Tibial nerve (tissue), 4 donors: ENCODE data around the gene METTL25B. TPM values are rescaled to one million over a fixed set of nuclear protein-coding genes. Genes with fewer than 3 reads are reported as not detected.

Experiments
- DNase-seq, 2 donors: peaks; one replicate each; pipeline ENCODE4 v3.0.0-alpha.2; 2019; ENCODE audit warnings: low spot score in 2 of 2
- H3K27ac ChIP-seq, 4 donors: fragments of 200-600 bp; sonication (generic) in 3 of 4; one replicate each; pipeline ENCODE4 v1.5.1; 2017 to 2019; ENCODE audit warnings: mild to moderate bottlenecking in 1 of 4
- H3K27me3 ChIP-seq, 2 donors: fragments of 200-600 bp; sonication (generic) in 1 of 2; one replicate each; pipeline versions ENCODE4 v1.5.1 to v1.6.0; 2017 to 2019
- H3K36me3 ChIP-seq, 3 donors: fragments of 200-600 bp; sonication (generic); one replicate each; pipeline ENCODE4 v1.5.1; 2018 to 2019
- H3K4me1 ChIP-seq, 4 donors: fragments of 200-600 bp; sonication (generic) in 3 of 4; one replicate each; pipeline ENCODE4 v1.5.1; 2017 to 2019
- H3K4me3 ChIP-seq, 4 donors: fragments of 200-600 bp; sonication (generic) in 3 of 4; one replicate each; pipeline ENCODE4 v1.5.1; 2017 to 2019; ENCODE audit warnings: mild to moderate bottlenecking in 1 of 4, moderate library complexity in 1 of 4
- H3K9me3 ChIP-seq, 4 donors: fragments of 200-600 bp; sonication (generic) in 3 of 4; one replicate each; pipeline ENCODE4 v1.5.1; 2017 to 2019
- EP300 ChIP-seq, 2 donors: sonication (generic); formaldehyde crosslinking; IDR thresholded peaks; one replicate each; pipeline ENCODE4 v1.6.1; 2017; ENCODE audit warnings: antibody characterized with exemption in 2 of 2, mild to moderate bottlenecking in 1 of 2
- POLR2A ChIP-seq, 2 donors: fragments of 450-650 bp; IDR thresholded peaks; one replicate each; pipeline ENCODE4 v1.6.1; 2017; ENCODE audit warnings: antibody characterized with exemption in 2 of 2, mild to moderate bottlenecking in 2 of 2, moderate library complexity in 2 of 2
- WGBS, 2 donors: methylation state at CpG; one replicate each; pipeline ENCODE4 v1.1.5; 2018; 5-methylcytosine and 5-hydroxymethylcytosine counted together
- total RNA-seq, 4 donors: library from RNA; depleted of rRNA; stranded (reverse); fragments of >200 nt; gene quantifications; one replicate each; pipeline ENCODE4 v1.1.0, GENCODE V29; 2016
- TF ChIP-seq, protein P1 (sequence below), 5 experiments: fragments of 200-600 bp in 3 of 5; fragments of 450-650 bp in 2 of 5; sonication (generic) in 3 of 5; IDR thresholded peaks; one replicate each; pipeline ENCODE4 v1.5.1; 2016 to 2019; ENCODE audit warnings: antibody characterized with exemption in 5 of 5, mild to moderate bottlenecking in 3 of 5, moderate library complexity in 2 of 5

Gene METTL25B
- total RNA-seq, 4 donors from 2014 or later = 36.5 to 50.1 (median 46.0) TPM

DNA sequence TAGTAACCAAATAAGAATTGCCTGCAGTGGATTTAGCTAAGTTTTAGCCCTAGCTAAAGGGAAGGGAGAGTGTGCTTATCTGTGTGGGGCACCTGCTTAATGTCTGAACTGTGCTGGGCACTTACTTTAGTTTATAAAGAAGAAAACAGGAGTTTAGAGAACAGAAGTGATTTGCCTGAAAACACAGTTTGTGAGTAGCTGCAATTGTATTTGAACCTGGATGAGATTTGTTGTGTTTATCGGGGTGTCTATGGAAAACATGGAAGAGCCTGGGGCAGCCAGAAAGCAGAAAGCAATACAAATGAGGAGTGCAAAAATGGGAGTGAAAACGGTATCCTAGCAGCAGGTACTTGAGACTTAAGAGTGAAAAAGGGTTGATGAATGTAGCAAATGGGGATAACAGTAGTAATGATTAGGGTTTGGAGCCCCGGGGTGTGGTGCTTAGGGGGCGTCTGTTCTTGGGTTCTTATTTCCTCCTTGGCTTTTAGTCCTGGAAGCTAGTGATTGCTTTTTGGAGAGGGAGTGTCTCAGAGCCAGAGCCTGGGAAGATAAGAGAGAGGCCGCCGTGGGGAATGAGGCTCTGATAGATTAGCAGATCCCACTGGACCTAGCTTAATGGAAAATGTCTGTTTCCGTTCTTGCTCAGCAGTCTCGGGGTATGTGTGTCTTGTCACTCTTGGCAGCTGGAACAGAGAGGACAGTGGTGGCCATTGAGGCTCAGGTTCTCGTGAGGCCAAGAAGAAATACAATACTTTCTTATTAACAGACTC lies 44.6 kb downstream of the METTL25B start:
- H3K27me3 ChIP-seq = no peaks in the 10 kb centered on the region
- H3K9me3 ChIP-seq = no peaks in the 10 kb centered on the region
- H3K36me3 ChIP-seq = peaks cover 0 to 10% (median 0%) of the 10 kb centered on the region in 3 donors
- no peak for TF ChIP-seq EP300 (IDR thresholded peaks at IDR 0.05)
- TF ChIP-seq, protein P1, sequence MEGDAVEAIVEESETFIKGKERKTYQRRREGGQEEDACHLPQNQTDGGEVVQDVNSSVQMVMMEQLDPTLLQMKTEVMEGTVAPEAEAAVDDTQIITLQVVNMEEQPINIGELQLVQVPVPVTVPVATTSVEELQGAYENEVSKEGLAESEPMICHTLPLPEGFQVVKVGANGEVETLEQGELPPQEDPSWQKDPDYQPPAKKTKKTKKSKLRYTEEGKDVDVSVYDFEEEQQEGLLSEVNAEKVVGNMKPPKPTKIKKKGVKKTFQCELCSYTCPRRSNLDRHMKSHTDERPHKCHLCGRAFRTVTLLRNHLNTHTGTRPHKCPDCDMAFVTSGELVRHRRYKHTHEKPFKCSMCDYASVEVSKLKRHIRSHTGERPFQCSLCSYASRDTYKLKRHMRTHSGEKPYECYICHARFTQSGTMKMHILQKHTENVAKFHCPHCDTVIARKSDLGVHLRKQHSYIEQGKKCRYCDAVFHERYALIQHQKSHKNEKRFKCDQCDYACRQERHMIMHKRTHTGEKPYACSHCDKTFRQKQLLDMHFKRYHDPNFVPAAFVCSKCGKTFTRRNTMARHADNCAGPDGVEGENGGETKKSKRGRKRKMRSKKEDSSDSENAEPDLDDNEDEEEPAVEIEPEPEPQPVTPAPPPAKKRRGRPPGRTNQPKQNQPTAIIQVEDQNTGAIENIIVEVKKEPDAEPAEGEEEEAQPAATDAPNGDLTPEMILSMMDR (IDR thresholded peaks at IDR 0.05) = no peak
- no peak for TF ChIP-seq POLR2A (IDR thresholded peaks at IDR 0.05)
- no peak for DNase-seq
- H3K4me1 ChIP-seq = peaks cover 0 to 78% (median 39%) of the 10 kb centered on the region in 4 donors
- H3K27ac ChIP-seq = peak overlapping the region in 1 of 4 donors; percentile 22
- no peak overlapping the region for H3K4me3 ChIP-seq
- WGBS, 2 donors = 38 to 44% methylated on average over 9 of the region's 9 CpGs

DNA sequence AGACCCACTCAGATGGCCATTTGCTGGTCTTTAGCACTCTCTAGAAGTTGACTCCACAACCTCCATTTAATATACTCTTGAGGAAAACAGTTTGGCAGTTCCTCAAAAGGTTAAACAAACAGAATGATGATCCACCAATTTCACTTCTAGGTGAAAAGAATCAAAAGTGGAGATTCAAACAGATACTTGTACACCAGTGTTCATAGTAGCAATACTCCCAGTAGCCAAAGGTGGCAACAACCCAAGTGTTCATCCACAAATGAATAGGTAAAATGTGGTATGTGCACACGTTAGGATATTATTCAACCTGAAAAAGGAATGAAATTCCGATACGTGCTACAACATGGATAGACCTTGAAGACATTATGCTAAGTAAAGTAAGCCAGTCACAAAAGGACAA lies 45.3 kb downstream of the METTL25B start:
- TF ChIP-seq EP300 (IDR thresholded peaks at IDR 0.05) (no peak), POLR2A (IDR thresholded peaks at IDR 0.05) (no peak)
- TF ChIP-seq, protein P1 (IDR thresholded peaks at IDR 0.05) = no peak
- Histone ChIP-seq H3K27ac (no peak overlapping the region), H3K27me3 (no peaks in the 10 kb centered on the region), H3K4me1 (peaks cover 0 to 74% (median 38%) of the 10 kb centered on the region in 4 donors), H3K36me3 (peaks cover 0 to 10% (median 0%) of the 10 kb centered on the region in 3 donors), H3K9me3 (no peaks in the 10 kb centered on the region), H3K4me3 (no peak overlapping the region)
- WGBS, 2 donors = 80 to 89% methylated on average over 3 of the region's 3 CpGs
- DNase-seq = no peak

DNA sequence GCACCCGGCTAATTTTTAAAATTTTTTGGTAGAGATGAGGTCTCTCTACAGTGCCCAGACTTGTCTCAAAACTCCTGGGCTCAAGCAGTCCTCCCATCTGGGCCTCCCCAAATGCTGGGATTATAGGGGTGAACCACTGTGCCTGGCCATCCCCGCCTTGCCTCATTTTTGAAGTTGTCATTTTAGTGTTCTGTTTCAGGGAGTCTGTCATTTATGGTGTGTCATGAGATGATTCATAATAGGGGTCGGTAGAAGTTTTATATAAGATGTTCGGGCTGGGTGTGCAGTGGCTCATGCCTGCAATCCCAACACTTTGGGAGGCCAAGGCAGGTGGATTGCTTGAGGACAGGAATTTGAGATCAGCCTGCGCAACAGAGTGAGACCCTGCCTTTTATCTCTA lies 47.5 kb downstream of the METTL25B start:
- H3K9me3 ChIP-seq = no peaks in the 10 kb centered on the region
- peaks cover 0 to 52% (median 20%) of the 10 kb centered on the region in 4 donors for H3K4me1 ChIP-seq
- no peak for DNase-seq
- peaks cover 0 to 4% (median 0%) of the 10 kb centered on the region in 3 donors for H3K36me3 ChIP-seq
- no peak for TF ChIP-seq POLR2A (IDR thresholded peaks at IDR 0.05)
- no peak for TF ChIP-seq EP300 (IDR thresholded peaks at IDR 0.05)
- TF ChIP-seq, protein P1 (IDR thresholded peaks at IDR 0.05) = no peak
- no peak overlapping the region for H3K4me3 ChIP-seq
- H3K27ac ChIP-seq = no peak overlapping the region
- 83 to 84% methylated on average over 5 of the region's 5 CpGs for WGBS, 2 donors
- H3K27me3 ChIP-seq = no peaks in the 10 kb centered on the region

DNA sequence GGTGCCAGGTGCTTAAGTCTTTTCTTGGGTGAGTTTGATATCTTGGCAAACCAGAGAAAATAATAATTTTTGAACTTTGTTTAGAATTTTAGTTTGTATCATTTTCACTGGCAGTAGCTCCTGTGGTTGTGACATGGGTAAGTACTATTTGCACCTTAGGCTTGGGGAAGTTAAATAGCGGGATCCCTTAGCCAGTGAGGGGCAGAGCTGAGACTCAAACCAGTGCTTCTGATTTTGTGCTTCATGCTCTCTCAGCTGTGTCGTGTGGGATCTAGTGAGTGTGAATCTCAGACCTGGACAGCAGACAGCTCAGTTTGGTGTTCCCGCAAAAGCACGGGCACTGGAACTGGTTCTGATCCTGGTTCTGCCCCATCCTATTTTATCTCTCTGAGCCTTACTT lies 48.7 kb downstream of the METTL25B start:
- DNase-seq = no peak
- Histone ChIP-seq H3K4me3 (no peak overlapping the region), H3K4me1 (peaks cover 0 to 50% (median 19%) of the 10 kb centered on the region in 4 donors), H3K27me3 (no peaks in the 10 kb centered on the region), H3K36me3 (no peaks in the 10 kb centered on the region), H3K27ac (no peak overlapping the region), H3K9me3 (no peaks in the 10 kb centered on the region)
- no peak for TF ChIP-seq EP300 (IDR thresholded peaks at IDR 0.05)
- WGBS, 2 donors = 63 to 71% methylated on average over 4 of the region's 4 CpGs

DNA sequence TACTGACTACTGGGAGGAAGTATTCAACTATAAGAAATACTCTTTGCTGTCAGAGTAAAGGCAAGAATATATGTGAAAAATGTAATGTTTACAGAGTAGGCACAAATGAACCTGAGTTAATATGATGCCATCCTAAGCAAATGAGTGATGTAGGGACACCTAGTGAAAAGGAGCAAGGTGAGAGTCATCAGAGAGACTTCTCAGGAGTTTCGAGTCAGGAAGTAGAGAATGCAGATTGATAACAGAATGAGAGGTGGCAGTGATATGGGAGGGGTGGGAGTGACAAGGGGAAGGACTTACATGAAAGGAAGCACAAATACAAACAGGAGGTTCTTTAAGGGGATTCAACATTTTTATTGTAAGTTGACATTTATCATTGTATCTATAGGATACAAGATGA lies 49.3 kb downstream of the METTL25B start:
- H3K27me3 ChIP-seq = no peaks in the 10 kb centered on the region
- TF ChIP-seq EP300 (IDR thresholded peaks at IDR 0.05) = no peak
- TF ChIP-seq, protein P1 (IDR thresholded peaks at IDR 0.05) = no peak
- TF ChIP-seq POLR2A (IDR thresholded peaks at IDR 0.05) = no peak
- no peak overlapping the region for H3K27ac ChIP-seq
- no peaks in the 10 kb centered on the region for H3K9me3 ChIP-seq
- peaks cover 0 to 5% (median 0%) of the 10 kb centered on the region in 3 donors for H3K36me3 ChIP-seq
- H3K4me1 ChIP-seq = peaks cover 0 to 49% (median 15%) of the 10 kb centered on the region in 4 donors
- no peak for DNase-seq
- no peak overlapping the region for H3K4me3 ChIP-seq
- 61 to 65% methylated on average over 1 of the region's 1 CpG for WGBS, 2 donors
